HepG2 (cell line): ENCODE results near the gene KLHL21. TPM values are rescaled to one million over a fixed set of nuclear protein-coding genes. Genes with fewer than 3 reads are reported as not detected.

Experiments used
- BRCA1 ChIP-seq: sonication (generic); formaldehyde crosslinking; IDR thresholded peaks from 2 replicates; pipeline ENCODE4 v1.4.0; 2020; ENCODE audit warnings: missing genetic modification reagents
- GFI1 ChIP-seq: sonication (generic); formaldehyde crosslinking; IDR thresholded peaks from 2 replicates; pipeline ENCODE4 v1.5.0; 2020; ENCODE audit warnings: missing genetic modification reagents, mild to moderate bottlenecking, borderline replicate concordance
- KAT8 ChIP-seq: IDR thresholded peaks from 2 replicates; pipeline ENCODE4 v1.6.1; 2016; ENCODE audit warnings: missing genetic modification reagents, missing compliant biosample characterization
- RBFOX2 ChIP-seq: fragments of 200-400 bp; formaldehyde crosslinking; IDR thresholded peaks from 2 replicates; pipeline ENCODE4 v1.6.1; 2017; ENCODE audit warnings: low read depth, mild to moderate bottlenecking, low read length
- SIN3A ChIP-seq: IDR thresholded peaks from 2 replicates; pipeline ENCODE4 v1.6.1; 2011; ENCODE audit warnings: low read depth, mild to moderate bottlenecking, control low read depth, low read length, borderline replicate concordance
- SMARCC2 ChIP-seq: fragments of 450-650 bp; IDR thresholded peaks from 2 replicates; pipeline ENCODE4 v1.6.1; 2017; ENCODE audit warnings: antibody characterized with exemption, mild to moderate bottlenecking
- ZBTB3 ChIP-seq: sonication (generic); formaldehyde crosslinking; IDR thresholded peaks from 2 replicates; pipeline ENCODE4 v1.4.0; 2020; ENCODE audit warnings: low read depth, mild to moderate bottlenecking, moderate library complexity, missing genetic modification reagents, borderline replicate concordance
- ZFP1 ChIP-seq: IDR thresholded peaks from 2 replicates; pipeline ENCODE4 v1.6.1; 2016
- ZFP36 ChIP-seq: fragments of 150-350 bp; IDR thresholded peaks from 2 replicates; pipeline ENCODE4 v1.6.1; 2018; ENCODE audit warnings: borderline replicate concordance, low read length, low read depth; ENCODE audit not compliant: partially characterized antibody
- ZFP37 ChIP-seq: sonication (generic); formaldehyde crosslinking; IDR thresholded peaks from 2 replicates; pipeline ENCODE4 v1.4.0; 2020; ENCODE audit warnings: missing genetic modification reagents, borderline replicate concordance
- ZNF143 ChIP-seq: sonication (generic); formaldehyde crosslinking; IDR thresholded peaks from 2 replicates; pipeline ENCODE4 v1.4.0; 2020; ENCODE audit warnings: missing genetic modification reagents
- ZNF557 ChIP-seq: sonication (generic); formaldehyde crosslinking; IDR thresholded peaks from 2 replicates; pipeline ENCODE4 v1.4.0; 2020; ENCODE audit warnings: missing genetic modification reagents
- ZNF572 ChIP-seq: sonication (generic); formaldehyde crosslinking; IDR thresholded peaks from 2 replicates; pipeline ENCODE4 v1.5.1; 2020; ENCODE audit warnings: mild to moderate bottlenecking, missing genetic modification reagents
- ZSCAN30 ChIP-seq: sonication (generic); formaldehyde crosslinking; IDR thresholded peaks from 2 replicates; pipeline ENCODE4 v1.5.0; 2020; ENCODE audit warnings: mild to moderate bottlenecking, missing genetic modification reagents
- polyA plus RNA-seq, 8 experiments: library from polyadenylated mRNA; depleted of rRNA in 3 of 8; stranded (reverse) in 7 of 8; unstranded in 1 of 8; fragments of >200 nt; fragmentation: Illumina TruSeq in 4 of 8; extraction: Trizol in 4 of 8; gene quantifications; 2 replicates each; pipeline versions ENCODE4 v1.2.1 to v1.2.3, GENCODE V29; 2011 to 2016; ENCODE audit warnings: low read depth in 4 of 8, missing spikeins in 1 of 8, mixed read lengths in 1 of 8; ENCODE audit not compliant: insufficient read depth in 1 of 8
- total RNA-seq, 5 experiments: library from RNA; depleted of rRNA; stranded (reverse); fragments of >200 nt; fragmentation: Illumina TruSeq; extraction: Trizol; gene quantifications; 2 replicates each; pipeline ENCODE4 v1.2.3, GENCODE V29; 2016; ENCODE audit warnings: low read depth in 1 of 5
- TF ChIP-seq, protein P1 (sequence below): IDR thresholded peaks from 2 replicates; pipeline ENCODE4 v1.6.1; 2016; ENCODE audit warnings: low read depth, missing genetic modification reagents, missing compliant biosample characterization
- TF ChIP-seq, protein P2 (sequence below): fragments of 450-650 bp; IDR thresholded peaks from 2 replicates; pipeline ENCODE4 v1.6.1; 2017
- TF ChIP-seq, protein P3 (sequence below): sonication (generic); formaldehyde crosslinking; IDR thresholded peaks from 2 replicates; pipeline ENCODE4 v1.4.0; 2020; ENCODE audit warnings: missing genetic modification reagents

The KLHL21 gene
- total and polyA plus RNA-seq, 2 of the 13 experiments (the other 11 are each of a cell fraction or from before 2014, with no cell fraction given) = 14.8 to 25.0 TPM

DNA sequence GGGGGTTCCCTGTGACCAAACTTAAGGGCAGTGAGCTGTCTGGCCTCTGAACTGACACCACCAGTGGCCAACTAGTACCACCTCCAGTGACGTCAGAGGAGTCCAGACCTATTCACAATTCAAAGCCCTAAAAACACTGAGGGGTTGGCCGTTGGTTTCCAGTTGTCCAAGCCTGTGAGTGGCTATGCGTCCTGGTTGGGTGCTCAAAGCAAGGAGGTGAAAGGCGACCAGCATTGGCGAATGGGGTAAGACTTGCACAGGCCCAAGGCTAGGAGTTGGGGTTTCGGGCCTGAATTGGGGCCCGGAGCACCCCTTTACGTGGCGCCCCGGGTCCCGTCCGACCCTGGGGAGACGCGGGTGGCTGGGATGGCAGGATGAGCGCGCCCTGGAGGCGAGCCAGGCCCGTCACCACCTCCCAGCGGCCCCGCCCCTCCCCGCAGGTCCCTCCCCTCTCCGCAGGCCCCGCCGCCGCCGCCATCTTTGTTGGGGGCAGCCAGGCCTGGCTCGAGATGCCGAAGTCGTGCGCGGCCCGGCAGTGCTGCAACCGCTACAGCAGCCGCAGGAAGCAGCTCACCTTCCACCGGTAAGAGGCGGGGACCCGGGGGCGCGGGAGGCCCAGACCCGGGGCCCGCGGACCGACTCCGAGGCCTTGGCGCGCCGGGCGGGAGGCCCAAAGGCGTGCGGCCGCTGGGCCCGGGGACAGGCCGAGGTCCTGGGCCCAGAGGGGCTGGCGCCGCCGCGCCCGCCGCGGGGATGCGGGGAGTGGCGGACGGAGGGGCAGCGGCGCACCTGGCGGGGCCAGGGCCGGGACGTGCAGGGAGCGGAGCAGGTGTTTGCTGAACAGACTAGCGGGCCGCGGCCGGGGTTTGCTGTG is 22.3 kb upstream of the KLHL21 start, which contains the start of gene THAP3 (continued):
- TF ChIP-seq, protein P1, sequence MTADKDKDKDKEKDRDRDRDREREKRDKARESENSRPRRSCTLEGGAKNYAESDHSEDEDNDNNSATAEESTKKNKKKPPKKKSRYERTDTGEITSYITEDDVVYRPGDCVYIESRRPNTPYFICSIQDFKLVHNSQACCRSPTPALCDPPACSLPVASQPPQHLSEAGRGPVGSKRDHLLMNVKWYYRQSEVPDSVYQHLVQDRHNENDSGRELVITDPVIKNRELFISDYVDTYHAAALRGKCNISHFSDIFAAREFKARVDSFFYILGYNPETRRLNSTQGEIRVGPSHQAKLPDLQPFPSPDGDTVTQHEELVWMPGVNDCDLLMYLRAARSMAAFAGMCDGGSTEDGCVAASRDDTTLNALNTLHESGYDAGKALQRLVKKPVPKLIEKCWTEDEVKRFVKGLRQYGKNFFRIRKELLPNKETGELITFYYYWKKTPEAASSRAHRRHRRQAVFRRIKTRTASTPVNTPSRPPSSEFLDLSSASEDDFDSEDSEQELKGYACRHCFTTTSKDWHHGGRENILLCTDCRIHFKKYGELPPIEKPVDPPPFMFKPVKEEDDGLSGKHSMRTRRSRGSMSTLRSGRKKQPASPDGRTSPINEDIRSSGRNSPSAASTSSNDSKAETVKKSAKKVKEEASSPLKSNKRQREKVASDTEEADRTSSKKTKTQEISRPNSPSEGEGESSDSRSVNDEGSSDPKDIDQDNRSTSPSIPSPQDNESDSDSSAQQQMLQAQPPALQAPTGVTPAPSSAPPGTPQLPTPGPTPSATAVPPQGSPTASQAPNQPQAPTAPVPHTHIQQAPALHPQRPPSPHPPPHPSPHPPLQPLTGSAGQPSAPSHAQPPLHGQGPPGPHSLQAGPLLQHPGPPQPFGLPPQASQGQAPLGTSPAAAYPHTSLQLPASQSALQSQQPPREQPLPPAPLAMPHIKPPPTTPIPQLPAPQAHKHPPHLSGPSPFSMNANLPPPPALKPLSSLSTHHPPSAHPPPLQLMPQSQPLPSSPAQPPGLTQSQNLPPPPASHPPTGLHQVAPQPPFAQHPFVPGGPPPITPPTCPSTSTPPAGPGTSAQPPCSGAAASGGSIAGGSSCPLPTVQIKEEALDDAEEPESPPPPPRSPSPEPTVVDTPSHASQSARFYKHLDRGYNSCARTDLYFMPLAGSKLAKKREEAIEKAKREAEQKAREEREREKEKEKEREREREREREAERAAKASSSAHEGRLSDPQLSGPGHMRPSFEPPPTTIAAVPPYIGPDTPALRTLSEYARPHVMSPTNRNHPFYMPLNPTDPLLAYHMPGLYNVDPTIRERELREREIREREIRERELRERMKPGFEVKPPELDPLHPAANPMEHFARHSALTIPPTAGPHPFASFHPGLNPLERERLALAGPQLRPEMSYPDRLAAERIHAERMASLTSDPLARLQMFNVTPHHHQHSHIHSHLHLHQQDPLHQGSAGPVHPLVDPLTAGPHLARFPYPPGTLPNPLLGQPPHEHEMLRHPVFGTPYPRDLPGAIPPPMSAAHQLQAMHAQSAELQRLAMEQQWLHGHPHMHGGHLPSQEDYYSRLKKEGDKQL (CRISPR knock-in tag) = no peak
- TF ChIP-seq ZFP36 (no peak), ZNF557 (CRISPR knock-in tag) (0 out of 2 replicates have a peak, but pooled peaks have one; percentile 63), ZSCAN30 (CRISPR knock-in tag) (no peak), SMARCC2 (no peak), ZBTB3 (CRISPR knock-in tag) (no peak), ZFP1 (no peak), ZFP37 (CRISPR knock-in tag) (no peak), SIN3A (peak; percentile 56; the same call in 1 of the 2 replicates), ZNF572 (no peak), KAT8 (CRISPR knock-in tag) (0 out of 2 replicates have a peak, but pooled peaks have one; percentile 35), RBFOX2 (peak; percentile 80), GFI1 (CRISPR knock-in tag) (no peak), ZNF143 (CRISPR knock-in tag) (no peak), BRCA1 (CRISPR knock-in tag) (no peak)
- TF ChIP-seq, protein P2, sequence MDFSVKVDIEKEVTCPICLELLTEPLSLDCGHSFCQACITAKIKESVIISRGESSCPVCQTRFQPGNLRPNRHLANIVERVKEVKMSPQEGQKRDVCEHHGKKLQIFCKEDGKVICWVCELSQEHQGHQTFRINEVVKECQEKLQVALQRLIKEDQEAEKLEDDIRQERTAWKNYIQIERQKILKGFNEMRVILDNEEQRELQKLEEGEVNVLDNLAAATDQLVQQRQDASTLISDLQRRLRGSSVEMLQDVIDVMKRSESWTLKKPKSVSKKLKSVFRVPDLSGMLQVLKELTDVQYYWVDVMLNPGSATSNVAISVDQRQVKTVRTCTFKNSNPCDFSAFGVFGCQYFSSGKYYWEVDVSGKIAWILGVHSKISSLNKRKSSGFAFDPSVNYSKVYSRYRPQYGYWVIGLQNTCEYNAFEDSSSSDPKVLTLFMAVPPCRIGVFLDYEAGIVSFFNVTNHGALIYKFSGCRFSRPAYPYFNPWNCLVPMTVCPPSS = no peak
- TF ChIP-seq, protein P3, sequence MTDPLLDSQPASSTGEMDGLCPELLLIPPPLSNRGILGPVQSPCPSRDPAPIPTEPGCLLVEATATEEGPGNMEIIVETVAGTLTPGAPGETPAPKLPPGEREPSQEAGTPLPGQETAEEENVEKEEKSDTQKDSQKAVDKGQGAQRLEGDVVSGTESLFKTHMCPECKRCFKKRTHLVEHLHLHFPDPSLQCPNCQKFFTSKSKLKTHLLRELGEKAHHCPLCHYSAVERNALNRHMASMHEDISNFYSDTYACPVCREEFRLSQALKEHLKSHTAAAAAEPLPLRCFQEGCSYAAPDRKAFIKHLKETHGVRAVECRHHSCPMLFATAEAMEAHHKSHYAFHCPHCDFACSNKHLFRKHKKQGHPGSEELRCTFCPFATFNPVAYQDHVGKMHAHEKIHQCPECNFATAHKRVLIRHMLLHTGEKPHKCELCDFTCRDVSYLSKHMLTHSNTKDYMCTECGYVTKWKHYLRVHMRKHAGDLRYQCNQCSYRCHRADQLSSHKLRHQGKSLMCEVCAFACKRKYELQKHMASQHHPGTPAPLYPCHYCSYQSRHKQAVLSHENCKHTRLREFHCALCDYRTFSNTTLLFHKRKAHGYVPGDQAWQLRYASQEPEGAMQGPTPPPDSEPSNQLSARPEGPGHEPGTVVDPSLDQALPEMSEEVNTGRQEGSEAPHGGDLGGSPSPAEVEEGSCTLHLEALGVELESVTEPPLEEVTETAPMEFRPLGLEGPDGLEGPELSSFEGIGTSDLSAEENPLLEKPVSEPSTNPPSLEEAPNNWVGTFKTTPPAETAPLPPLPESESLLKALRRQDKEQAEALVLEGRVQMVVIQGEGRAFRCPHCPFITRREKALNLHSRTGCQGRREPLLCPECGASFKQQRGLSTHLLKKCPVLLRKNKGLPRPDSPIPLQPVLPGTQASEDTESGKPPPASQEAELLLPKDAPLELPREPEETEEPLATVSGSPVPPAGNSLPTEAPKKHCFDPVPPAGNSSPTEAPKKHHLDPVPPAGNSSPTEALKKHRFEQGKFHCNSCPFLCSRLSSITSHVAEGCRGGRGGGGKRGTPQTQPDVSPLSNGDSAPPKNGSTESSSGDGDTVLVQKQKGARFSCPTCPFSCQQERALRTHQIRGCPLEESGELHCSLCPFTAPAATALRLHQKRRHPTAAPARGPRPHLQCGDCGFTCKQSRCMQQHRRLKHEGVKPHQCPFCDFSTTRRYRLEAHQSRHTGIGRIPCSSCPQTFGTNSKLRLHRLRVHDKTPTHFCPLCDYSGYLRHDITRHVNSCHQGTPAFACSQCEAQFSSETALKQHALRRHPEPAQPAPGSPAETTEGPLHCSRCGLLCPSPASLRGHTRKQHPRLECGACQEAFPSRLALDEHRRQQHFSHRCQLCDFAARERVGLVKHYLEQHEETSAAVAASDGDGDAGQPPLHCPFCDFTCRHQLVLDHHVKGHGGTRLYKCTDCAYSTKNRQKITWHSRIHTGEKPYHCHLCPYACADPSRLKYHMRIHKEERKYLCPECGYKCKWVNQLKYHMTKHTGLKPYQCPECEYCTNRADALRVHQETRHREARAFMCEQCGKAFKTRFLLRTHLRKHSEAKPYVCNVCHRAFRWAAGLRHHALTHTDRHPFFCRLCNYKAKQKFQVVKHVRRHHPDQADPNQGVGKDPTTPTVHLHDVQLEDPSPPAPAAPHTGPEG (CRISPR knock-in tag) = no peak
